Activated naive CD8-positive, alpha-beta T cell treated with anti-CD3 and anti-CD28 coated beads for 36 hours (primary cell): ENCODE results near the gene PLXNB3. TPM values are rescaled to one million over a fixed set of nuclear protein-coding genes. Genes with fewer than 3 reads are reported as not detected.
"Not testable (repeated sequence)": the region's sequence is repeated elsewhere in the genome, so short reads cannot be mapped to it uniquely, and the experiment has no call there.

ENCODE experiments used
- DNase-seq: peaks from one replicate; pipeline ENCODE4 v3.0.0; 2021
- H3K27ac Mint-ChIP-seq: one replicate; pipeline ENCODE4 v1.8.0; 2022; ENCODE audit warnings: mild to moderate bottlenecking, moderate library complexity, mixed read lengths
- H3K27me3 Mint-ChIP-seq: one replicate; pipeline ENCODE4 v1.8.0; 2022; ENCODE audit warnings: mild to moderate bottlenecking, mixed read lengths
- H3K36me3 Mint-ChIP-seq: one replicate; pipeline ENCODE4 v1.8.0; 2021; ENCODE audit warnings: mild to moderate bottlenecking, mixed read lengths
- H3K4me1 Mint-ChIP-seq: one replicate; pipeline ENCODE4 v1.8.0; 2021; ENCODE audit warnings: mixed read lengths
- H3K4me3 Mint-ChIP-seq: one replicate; pipeline ENCODE4 v1.8.0; 2022; ENCODE audit warnings: mild to moderate bottlenecking, moderate library complexity, mixed read lengths
- H3K9me3 Mint-ChIP-seq: one replicate; pipeline ENCODE4 v1.8.0; 2022; ENCODE audit warnings: mixed read lengths
- total RNA-seq, 2 experiments: library from RNA; stranded (reverse); gene quantifications; one replicate each; pipeline ENCODE4 v1.2.3, GENCODE V29; 2021

PLXNB3 gene
- total RNA-seq, 2 experiments from 2014 or later, result 2.8 to 4.2 TPM

- Mint-ChIP-seq H3K27ac (no peak overlapping the region), H3K4me1 (peaks cover 12% of the 10 kb centered on the region), H3K36me3 (no peaks in the 10 kb centered on the region), H3K4me3 (no peak overlapping the region), H3K9me3 (no peaks in the 10 kb centered on the region), H3K27me3 (peaks cover 7% of the 10 kb centered on the region)
- no peak for DNase-seq
Observed at GRCh38 chrX:153741446-153741845, 22.6 kb upstream of the PLXNB3 start.

GRCh38 chrX:153742111-153742510 is 21.9 kb upstream of the PLXNB3 start:
- H3K27me3 Mint-ChIP-seq, H3K27ac Mint-ChIP-seq, H3K36me3 Mint-ChIP-seq, DNase-seq, H3K4me3 Mint-ChIP-seq, H3K9me3 Mint-ChIP-seq: not testable (repeated sequence)
- H3K4me1 Mint-ChIP-seq, result peaks cover 12% of the 10 kb centered on the region

- H3K9me3 Mint-ChIP-seq, DNase-seq, H3K27me3 Mint-ChIP-seq, H3K27ac Mint-ChIP-seq, H3K36me3 Mint-ChIP-seq, H3K4me3 Mint-ChIP-seq: not testable (repeated sequence)
- peaks cover 12% of the 10 kb centered on the region for H3K4me1 Mint-ChIP-seq
Observed at GRCh38 chrX:153742796-153743467, 21.1 kb upstream of the PLXNB3 start.

- not testable (repeated sequence) for H3K9me3 Mint-ChIP-seq, DNase-seq, H3K4me3 Mint-ChIP-seq, H3K36me3 Mint-ChIP-seq, H3K27me3 Mint-ChIP-seq, H3K27ac Mint-ChIP-seq
- peaks cover 12% of the 10 kb centered on the region for H3K4me1 Mint-ChIP-seq
Observed at GRCh38 chrX:153743468-153744209, 20.4 kb upstream of the PLXNB3 start.

GRCh38 chrX:153744210-153745066 is 19.6 kb upstream of the PLXNB3 start:
- Mint-ChIP-seq H3K4me3 (no peak overlapping the region), H3K27ac (no peak overlapping the region), H3K4me1 (peaks cover 11% of the 10 kb centered on the region), H3K27me3 (peaks cover 7% of the 10 kb centered on the region), H3K36me3 (no peaks in the 10 kb centered on the region), H3K9me3 (no peaks in the 10 kb centered on the region)
- no peak for DNase-seq

- H3K36me3 Mint-ChIP-seq, H3K4me1 Mint-ChIP-seq, DNase-seq, H3K9me3 Mint-ChIP-seq, H3K27ac Mint-ChIP-seq, H3K4me3 Mint-ChIP-seq: not testable (repeated sequence)
- peaks cover 10% of the 10 kb centered on the region for H3K27me3 Mint-ChIP-seq
Observed at GRCh38 chrX:153745067-153745433, 19.0 kb upstream of the PLXNB3 start.

GRCh38 chrX:153746359-153746758 is 17.7 kb upstream of the PLXNB3 start:
- Mint-ChIP-seq H3K27me3 (peaks cover 11% of the 10 kb centered on the region), H3K27ac (no peak overlapping the region), H3K4me3 (no peak overlapping the region), H3K4me1 (no peaks in the 10 kb centered on the region), H3K9me3 (no peaks in the 10 kb centered on the region), H3K36me3 (no peaks in the 10 kb centered on the region)
- DNase-seq, result no peak

GRCh38 chrX:153746991-153747390 is 17.1 kb upstream of the PLXNB3 start:
- not testable (repeated sequence) for DNase-seq, H3K27ac Mint-ChIP-seq, H3K36me3 Mint-ChIP-seq, H3K9me3 Mint-ChIP-seq, H3K4me1 Mint-ChIP-seq, H3K4me3 Mint-ChIP-seq
- H3K27me3 Mint-ChIP-seq, result peaks cover 11% of the 10 kb centered on the region

- peaks cover 11% of the 10 kb centered on the region for H3K27me3 Mint-ChIP-seq
- not testable (repeated sequence) for H3K4me3 Mint-ChIP-seq, H3K27ac Mint-ChIP-seq, H3K9me3 Mint-ChIP-seq, DNase-seq, H3K36me3 Mint-ChIP-seq, H3K4me1 Mint-ChIP-seq
Observed at GRCh38 chrX:153749017-153749416, 15.0 kb upstream of the PLXNB3 start.

- Mint-ChIP-seq H3K4me3 (no peak overlapping the region), H3K9me3 (no peaks in the 10 kb centered on the region), H3K27me3 (peaks cover 7% of the 10 kb centered on the region), H3K27ac (no peak overlapping the region), H3K36me3 (no peaks in the 10 kb centered on the region), H3K4me1 (no peaks in the 10 kb centered on the region)
- DNase-seq, result no peak
Observed at GRCh38 chrX:153750127-153750774, 13.8 kb upstream of the PLXNB3 start.

- Mint-ChIP-seq H3K9me3 (no peaks in the 10 kb centered on the region), H3K4me3 (no peak overlapping the region), H3K36me3 (no peaks in the 10 kb centered on the region), H3K4me1 (no peaks in the 10 kb centered on the region), H3K27ac (no peak overlapping the region), H3K27me3 (no peaks in the 10 kb centered on the region)
- no peak for DNase-seq
Observed at GRCh38 chrX:153755136-153755535, 8.9 kb upstream of the PLXNB3 start.

GRCh38 chrX:153761863-153762262 is 2.2 kb upstream of the PLXNB3 start:
- Mint-ChIP-seq H3K4me3 (no peak overlapping the region), H3K36me3 (no peaks in the 10 kb centered on the region), H3K4me1 (peaks cover 9% of the 10 kb centered on the region), H3K27me3 (no peaks in the 10 kb centered on the region), H3K9me3 (no peaks in the 10 kb centered on the region), H3K27ac (no peak overlapping the region)
- no peak for DNase-seq

GRCh38 chrX:153762626-153763173 is 1.3 kb upstream of the PLXNB3 start:
- peaks cover 9% of the 10 kb centered on the region for H3K4me1 Mint-ChIP-seq
- no peaks in the 10 kb centered on the region for H3K27me3 Mint-ChIP-seq
- no peaks in the 10 kb centered on the region for H3K9me3 Mint-ChIP-seq
- no peak overlapping the region for H3K4me3 Mint-ChIP-seq
- no peak for DNase-seq
- no peaks in the 10 kb centered on the region for H3K36me3 Mint-ChIP-seq
- no peak overlapping the region for H3K27ac Mint-ChIP-seq

- Mint-ChIP-seq H3K9me3 (no peaks in the 10 kb centered on the region), H3K27me3 (no peaks in the 10 kb centered on the region), H3K4me3 (no peak overlapping the region), H3K36me3 (no peaks in the 10 kb centered on the region), H3K4me1 (peaks cover 9% of the 10 kb centered on the region), H3K27ac (no peak overlapping the region)
- DNase-seq, result no peak
Observed at GRCh38 chrX:153763298-153763932, 634 bp upstream of the PLXNB3 start.
